HG03135 (cell line): ENCODE measurements around the gene CDCA7.
A peak's percentile ranks its signal among the peaks of the same experiment; 100 is the strongest.
"Not testable (repeated sequence)": the region's sequence is repeated elsewhere in the genome, so short reads cannot be mapped to it uniquely, and the experiment has no call there.

ENCODE experiments used
- ATAC-seq: cut with Tn5 transposase; IDR thresholded peaks from one replicate; pipeline ENCODE4 v1.9.1; 2021; ENCODE audit warnings: mild to moderate bottlenecking, moderate library complexity; ENCODE audit not compliant: unreplicated experiment

CDCA7 gene

DNA sequence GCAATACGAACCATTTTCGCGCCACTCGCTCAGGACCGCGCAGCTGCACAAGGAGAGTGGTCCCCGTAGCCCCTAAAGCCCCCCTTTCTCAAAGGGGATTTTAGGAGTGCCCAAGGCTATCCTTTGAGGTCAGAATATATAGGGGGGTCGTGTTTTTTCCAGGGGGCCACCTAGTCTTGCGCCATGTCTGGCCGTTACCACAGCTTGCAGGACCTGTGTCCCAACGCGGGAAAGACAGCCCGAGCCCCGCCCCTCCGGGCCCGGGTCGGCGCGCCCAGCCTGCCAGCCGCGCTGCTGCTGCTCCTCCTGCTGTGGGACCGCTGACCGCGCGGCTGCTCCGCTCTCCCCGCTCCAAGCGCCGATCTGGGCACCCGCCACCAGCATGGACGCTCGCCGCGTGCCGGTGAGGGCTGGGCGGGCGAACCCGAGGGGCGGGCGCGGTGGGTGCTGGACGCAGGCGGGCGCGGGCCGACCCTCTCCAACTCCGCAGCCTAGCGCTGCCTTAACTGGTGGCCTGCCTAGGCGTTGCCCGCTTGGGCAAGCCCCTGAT, at the start of gene CDCA7:
Gene CDCA7 (plus strand): TSS at position 291 of the 550 bp plus-strand sequence. CDS start 92 bp downstream, at position 383.
- peak; percentile 59 for ATAC-seq

DNA sequence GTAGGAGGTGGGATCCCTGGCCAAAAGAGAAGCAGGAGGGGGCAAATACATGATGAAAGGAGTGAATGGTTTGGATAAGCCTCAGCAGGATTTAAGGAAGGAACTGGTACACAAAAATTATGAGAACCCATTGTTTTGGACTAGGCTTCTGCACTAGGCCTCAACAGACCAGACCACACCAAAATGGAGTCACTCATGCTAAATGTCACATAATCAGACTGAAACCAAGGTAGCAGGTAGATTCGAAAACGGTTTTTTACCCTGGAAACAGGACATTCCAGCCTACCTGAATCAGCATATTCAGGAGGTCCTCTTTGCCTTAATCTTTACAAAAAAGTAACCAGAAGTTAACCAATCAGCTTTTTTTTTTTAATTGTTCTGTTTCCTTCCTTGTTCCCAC, 49.4 kb upstream of the CDCA7 start:
- no peak for ATAC-seq

DNA sequence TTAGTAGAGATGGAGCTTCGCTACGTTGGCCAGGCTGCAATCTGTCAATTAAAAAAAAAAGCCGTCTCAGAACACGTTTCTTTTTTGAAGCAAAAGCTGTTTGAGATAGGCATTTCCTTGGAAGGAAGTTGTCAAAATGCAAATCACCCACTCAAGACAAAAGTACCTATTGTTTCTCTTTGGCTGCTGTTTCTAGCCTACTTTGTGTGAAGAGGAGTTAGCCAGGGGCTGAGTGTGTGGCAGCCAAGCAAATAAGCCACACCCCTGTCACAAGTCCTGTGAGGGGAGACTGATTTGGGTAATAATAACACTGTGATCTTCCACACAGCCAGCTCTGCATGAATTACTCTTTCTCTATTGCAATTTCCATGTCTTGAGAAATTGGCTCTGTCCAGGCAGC, 47.4 kb upstream of the CDCA7 start:
- no peak for ATAC-seq

DNA sequence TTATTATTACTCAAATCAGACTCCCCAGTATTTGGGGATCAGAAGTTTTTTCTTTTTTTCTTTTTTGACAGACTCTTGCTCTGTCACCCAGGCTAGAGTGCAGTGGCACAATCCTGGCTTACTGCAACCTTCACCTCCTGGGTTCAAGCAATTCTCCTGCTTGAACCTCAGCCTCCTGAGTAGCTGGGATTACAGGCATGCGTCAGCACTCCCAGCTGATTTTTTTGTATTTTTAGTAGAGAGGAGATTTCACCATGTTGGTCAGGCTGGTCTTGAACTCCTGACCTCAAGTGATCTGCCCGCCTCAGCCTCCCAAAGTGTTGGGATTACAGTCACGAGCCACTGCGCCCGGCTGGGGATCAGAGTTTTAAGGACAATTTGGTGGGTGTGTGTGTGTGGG, 45.3 kb upstream of the CDCA7 start:
- ATAC-seq = not testable (repeated sequence)

DNA sequence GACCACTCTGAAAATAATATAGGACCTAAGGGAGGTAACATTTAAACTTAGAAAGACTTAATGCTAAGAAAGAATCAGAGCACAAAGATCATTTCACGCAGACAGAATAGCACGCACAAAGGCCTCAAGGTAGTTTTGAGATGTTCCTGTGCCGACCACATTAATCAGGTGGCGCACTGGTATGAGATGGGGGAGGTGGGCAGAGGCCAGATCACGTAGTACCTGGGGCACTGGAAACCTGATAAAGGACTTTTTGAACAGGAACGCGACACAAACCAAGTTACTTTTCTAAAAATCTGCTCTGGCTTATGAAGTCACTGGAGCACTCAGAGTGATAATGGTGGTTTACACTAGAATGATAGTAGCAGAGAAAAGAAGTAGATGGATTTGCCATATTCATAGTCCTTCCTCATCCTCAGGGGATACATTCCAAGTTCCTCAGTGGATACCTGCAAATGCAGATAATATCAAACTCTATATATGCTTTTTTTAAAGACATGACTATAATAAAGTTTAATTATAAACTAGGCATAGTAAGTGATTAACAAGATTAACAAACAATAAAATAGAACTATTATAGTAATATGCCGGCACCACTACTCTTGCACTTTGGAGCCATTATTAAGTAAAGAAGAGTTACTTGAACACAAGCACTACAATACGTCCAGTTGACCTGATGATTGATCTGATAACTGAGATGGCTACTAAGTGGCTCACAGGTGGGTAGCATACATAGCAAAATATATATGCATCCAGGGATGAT, 42.6 kb upstream of the CDCA7 start:
- ATAC-seq = no peak

DNA sequence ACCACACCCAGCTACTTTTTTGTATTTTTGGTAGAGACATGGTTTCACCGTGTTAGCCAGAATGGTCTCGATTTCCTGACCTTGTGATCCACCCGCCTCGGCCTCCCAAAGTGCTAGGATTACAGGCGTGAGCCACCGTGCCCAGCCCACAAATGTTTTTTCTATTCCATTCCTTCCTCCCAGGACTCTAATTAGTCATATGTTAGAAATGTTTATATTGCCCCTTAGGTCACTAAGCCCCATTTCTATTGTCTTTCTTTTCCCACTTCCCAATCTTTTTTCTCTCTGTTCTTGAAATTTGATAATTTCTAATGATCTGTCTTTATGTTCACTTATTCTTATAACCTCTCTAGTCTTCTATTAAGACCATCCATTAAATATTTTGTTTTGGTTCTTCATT, 31.3 kb upstream of the CDCA7 start:
- no peak for ATAC-seq

DNA sequence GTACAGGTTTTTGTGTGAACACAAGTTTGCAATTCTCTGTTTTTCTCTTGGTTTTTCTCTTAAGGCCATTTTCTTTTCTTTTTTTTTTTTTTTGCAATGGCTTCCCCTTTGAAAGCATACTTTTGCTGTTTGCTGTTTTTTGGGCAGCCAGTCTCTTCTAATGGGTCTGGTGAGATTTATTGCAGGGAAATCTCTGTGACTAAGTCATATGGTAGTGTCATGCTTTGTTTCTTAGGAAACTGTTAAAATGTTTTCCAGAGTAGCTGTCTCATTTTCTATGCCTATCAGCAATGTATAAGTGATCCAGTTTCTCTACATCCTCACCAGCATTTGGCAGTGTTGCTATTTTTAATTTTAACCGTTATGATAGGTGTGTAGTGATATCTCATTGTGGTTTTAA, 27.9 kb upstream of the CDCA7 start:
- no peak for ATAC-seq

DNA sequence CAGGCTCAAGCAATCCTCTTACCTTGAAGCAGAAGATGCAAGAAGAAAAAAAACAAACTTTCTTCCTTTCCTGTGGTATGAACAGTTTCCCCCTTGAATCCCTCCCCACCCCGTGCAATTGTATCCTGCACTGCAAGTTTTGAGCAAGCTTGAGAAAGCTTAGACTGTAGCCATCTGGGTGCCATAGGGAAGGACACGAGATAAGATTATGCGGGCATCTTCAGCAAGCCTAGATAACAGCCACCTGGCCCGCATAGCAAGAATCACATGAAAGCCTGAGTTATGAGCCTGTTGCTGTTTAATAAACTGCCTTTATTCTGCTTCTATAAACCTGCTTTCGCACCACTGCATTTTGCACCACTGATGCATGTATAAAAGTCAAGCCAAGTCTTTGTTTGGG, 27.3 kb upstream of the CDCA7 start:
- ATAC-seq = no peak

DNA sequence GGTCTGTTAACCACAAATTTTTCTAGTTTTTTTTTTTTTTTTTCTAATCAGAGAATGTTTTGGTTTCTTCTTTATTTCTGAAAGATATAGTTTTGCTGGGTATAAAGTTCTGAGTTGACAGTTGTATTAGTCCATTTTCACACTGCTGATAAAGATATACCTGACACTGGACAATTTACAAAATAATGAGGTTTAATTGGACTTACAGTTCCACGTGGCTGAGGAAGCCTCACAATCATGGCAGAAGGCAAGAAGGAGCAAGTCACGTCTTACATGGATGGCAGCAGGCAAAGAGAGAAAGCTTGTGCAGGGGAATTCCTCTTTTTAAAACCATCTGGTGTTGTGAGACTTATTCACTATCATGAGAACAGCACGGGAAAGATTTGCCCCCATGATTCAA, 21.7 kb upstream of the CDCA7 start:
- not testable (repeated sequence) for ATAC-seq

DNA sequence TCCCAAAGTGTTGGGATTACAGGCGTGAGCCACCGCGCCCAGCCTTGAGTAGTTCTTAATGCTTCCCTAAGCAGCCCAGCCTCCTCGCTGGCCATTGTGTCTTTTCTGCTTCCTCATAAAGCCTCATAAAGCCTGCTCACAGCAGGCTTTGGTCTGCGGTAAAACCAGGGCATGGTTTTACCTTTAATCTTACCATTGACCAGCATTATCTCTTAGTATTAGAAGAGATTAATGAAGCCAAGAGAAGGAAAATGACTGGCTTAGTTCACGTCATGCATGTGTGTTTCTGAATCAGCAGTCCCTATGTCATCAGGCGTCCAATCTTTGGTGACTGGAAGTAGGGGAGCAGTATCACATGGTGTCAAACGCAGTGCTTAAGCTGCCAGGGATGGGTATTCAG, 14.9 kb upstream of the CDCA7 start:
- no peak for ATAC-seq

DNA sequence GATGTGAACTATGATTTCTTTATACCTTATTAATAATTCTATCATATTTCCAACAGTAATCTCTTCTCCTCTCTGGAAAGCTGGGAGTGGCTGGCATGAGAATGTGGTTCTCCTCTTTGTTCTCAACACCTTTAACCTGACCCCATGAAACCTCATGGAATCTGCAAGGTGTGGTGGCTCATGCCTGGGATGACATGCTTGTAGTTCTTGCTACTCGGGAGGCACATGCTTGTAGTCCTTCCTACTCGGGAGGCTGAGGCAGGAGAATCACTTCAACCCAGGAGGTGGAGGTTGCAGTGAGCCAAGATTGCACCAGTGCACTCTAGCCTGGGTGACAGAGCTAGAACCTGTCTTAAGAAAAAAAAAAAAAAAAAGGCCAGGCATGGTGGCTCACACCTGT, 10.8 kb upstream of the CDCA7 start:
- no peak for ATAC-seq

DNA sequence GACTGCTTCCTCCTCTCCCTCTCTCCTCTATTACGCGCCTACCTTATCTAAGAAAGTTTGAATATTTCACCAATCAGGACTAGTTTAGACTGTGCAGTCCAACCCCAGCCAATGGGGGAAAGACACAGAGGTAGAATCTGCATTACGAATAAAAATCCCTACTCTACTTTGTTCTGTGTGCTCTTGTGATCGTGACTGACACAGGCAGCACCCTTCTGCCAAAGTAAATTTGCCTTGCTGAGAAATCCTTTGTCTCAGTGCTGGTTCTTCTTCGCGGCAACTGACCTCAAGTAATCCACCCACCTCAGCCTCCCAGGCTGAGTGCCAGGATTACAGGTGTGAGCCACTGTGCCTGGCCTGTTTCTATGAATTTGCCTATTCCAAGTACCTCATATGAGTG, 8.6 kb upstream of the CDCA7 start:
- ATAC-seq = no peak

DNA sequence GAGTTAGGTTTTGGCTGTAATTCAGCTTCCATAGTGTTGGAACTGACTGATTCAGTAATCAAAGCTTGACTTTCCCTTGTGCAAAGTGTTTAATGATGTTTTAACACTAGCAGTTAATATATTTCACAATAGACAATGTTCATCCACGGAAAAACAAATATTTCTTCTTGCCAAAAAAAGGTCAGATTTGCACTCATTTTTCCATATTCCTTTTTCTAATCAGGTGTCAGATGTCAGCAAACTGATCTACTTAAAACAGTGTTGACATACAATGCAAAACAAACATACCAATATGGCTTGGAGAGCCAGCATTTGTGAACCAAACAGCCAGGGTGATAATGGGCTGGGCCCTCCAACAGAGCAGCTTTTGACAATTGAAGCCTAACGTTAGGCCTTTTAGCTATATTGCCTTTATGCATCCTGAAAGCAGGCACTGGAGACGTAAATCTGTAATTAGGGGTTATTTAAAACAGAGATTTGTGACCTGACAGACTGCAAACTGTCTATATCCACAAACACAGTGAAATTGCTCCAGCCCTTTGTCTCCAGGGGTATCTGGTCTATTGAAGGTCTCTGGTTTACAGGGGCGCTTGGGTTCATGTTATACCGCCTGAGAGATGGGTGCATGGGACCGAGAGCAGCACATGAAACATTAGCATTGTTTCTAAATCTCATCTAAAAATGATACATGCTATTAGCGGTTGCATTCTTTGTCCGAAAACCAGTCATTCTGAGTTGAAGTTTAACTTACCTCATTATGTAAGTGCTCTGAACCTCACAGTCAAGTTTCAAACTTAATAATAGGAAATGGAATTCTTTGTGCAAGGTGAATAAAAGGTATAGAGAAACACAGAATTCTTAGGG, 7.1 kb upstream of the CDCA7 start:
- no peak for ATAC-seq

DNA sequence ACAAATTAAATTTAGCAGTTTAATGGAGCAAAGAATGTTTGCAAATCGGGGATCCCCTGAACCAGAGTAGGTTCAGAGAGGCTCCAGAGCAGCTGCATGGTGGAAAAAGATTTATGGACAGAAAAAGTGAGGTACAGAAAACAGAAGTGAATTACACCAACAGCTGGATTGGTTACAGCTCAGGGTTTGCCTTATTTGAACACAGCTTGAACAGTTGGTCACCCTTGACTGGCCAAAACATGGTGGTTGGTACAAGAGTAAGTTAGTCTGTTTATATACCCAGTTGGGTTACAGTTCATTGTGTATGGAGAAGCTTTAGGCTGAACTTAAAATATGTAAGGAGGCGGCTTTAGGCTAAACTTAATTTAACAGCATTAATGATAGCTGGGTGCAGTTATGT, 5.4 kb upstream of the CDCA7 start:
- no peak for ATAC-seq

DNA sequence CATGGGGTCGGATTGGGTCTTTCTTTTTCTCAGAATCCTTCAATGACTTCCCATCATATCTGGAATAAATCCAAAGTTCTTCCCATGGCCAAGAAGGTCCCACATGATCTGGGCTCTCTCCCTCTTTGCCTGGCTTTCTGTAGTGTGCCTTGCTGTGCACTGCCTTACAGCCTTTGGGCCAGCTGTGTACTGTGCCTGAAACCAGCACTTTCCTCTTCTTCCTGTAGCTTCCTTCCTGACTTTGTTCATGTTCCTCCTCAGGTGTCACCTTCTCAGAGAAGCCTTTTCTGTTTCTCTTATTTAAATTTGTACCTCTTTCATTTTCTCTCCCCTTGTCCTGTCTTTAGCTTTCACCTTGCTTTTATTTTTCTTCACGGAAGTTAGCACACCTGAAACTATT, 4.3 kb upstream of the CDCA7 start:
- ATAC-seq = no peak

DNA sequence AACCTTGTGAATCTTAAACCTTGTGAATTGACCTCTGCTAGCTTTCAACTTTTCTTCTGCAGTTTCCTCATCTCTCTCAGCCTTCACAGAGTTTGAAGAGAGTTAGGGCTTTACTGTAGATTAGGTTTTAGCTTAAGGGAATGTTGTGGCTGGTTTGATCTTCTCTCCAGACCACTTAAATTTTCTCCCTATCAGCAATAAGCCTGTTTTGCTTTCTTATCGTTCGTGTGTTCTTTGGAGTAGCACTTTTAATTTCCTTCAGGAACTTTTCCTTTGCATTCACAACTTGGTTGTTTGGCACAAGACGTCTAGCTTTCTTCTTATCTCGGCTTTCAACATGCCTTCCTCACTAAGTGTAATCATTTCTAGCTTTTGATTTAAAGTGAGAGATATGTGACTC, 2.8 kb upstream of the CDCA7 start:
- ATAC-seq = no peak

DNA sequence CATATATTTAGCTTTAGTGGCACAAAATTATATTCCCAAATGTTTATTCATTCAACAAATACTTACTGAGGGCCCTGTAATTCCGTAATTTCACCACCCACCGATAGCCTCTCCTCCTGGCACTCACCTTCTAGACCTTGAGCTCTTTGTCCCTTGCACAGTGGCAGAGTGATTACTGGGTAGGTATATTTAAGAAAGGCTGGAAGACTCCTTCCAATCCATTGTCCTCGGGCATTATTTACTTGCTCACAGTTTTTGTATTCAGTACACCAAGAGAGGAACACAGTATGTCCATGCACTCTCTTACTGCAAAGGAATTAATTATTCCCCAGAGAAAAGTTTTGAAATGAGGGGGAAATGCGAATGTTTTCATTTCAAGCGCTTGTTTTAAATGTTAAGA, 1.1 kb upstream of the CDCA7 start:
- no peak for ATAC-seq

DNA sequence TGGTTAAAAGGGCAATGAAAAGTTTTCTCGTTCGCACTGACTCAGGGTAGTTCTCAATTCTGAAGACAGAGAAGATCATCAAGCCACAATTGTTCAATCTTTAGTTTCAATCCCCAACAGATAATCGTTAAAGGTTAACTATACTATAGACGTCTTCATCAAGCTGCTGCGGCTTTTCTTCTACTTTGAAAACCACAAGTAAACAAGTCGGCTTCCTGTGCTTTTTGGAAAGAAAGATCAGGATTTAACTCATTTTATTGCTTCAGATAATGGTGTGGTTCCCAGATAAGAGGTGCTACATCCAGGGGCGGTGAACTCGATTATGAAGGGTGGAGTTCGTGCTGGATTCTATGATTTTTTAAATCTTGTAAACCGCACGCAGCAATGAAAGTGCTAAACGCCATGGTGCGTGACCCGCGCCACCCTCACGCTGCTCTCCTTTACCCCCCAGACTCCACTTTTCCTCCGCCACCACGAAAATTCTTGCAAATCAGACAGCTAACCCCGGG, 545 bp upstream of the CDCA7 start:
- peak; percentile 49 for ATAC-seq

DNA sequence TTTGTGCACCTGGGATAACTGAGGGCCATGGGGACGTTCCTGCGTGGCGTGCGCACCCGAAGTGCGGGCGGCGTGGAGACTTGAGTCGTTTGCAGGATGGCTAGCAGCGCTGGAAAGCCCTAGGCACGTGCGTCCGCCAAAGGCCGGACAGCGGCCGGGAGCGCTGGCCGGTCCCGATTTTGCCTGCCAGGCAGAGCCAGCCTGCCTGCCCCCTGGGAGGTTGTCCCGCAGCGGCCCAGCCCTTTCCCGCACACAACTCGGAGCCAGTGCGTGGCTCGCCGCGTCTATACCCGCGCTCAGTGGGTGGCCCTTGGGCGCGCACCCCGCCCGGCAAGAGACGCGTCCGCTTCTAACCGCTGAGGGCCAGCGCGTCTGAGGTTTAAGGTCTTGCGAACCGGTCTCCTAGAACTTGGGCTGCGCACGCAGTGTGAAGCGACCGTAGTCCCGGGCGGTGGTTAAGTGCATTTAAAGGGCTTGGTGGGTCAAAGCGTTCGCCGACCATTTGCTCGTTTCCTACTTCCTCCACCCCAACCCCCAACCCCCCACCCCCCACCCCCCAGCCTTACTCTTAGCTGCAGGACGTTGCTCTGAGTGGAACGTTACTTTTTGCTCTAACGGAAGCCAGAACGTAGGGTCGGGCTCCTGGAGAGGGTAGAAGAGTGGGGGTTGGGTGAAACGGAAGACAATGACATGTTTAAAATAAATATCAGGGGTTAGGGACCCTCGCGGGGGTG, 627 bp downstream of the CDCA7 start:
- peak; percentile 41 for ATAC-seq

DNA sequence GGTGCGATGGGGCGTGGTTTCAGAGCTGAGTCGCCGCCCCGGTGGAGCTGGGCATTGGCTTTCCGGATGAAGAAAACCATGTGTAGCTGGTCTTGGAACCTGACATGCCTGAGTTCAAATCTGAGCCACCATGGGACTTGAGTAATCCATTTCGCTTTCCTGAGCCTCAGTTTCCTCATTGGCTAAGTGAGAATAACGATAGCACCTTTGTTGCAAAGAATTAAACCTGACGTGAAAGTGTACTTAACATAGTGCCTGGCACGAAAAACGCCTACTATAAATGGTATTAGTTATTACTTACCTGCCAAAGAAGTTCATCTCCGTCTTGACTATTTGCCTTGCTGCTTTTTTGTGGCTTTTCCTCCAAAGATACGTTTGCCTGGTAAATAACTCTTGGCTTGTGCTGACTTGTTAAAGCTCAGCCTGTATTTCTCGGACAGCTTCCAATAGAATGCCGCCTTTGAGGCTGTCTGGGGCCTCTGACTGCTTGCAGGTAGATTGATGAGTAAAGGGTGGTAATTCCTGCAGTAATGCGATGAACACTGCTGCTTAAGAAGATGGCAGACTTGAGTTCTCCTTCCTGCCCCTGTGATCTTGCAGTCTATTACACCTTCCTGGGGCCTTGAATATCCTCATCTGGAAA, 1.3 kb downstream of the CDCA7 start:
- no peak for ATAC-seq

DNA sequence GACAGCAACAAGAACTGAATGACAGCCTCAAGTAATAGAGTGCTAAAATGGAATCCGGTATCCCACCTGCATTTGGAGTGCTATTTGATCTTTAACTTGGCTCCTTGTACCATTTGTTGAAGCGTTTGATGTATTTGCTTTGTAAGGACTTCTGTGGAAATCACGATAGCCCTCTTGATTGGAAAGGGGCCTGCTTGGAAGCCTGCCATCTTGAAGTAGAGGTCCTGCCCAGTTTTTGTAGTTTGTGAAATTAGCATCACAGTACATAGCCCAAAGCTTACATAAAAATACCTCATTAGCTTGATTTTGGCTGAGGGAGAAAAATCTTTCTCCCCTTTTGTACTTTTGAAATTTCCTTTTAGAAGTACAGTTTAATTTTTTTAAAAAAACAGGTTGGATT, 2.7 kb downstream of the CDCA7 start:
- no peak for ATAC-seq
